Measurements from ENCODE around the gene HLA-DRA. TPM values are rescaled to one million over a fixed set of nuclear protein-coding genes. Genes with fewer than 3 reads are reported as not detected.
"Not testable (repeated sequence)": the region's sequence is repeated elsewhere in the genome, so short reads cannot be mapped to it uniquely, and the experiment has no call there.

HLA-DRA gene
- total RNA-seq, 4 donors from 2014 or later: 43.7 to 98.5 (median 57.3) TPM

- no peak overlapping the region for H3K4me3 ChIP-seq
- no peaks in the 10 kb centered on the region for H3K4me1 ChIP-seq
- ATAC-seq (no peak), DNase-seq (no peak)
- no peaks in the 10 kb centered on the region for H3K36me3 ChIP-seq
- no peak for TF ChIP-seq POLR2A (IDR thresholded peaks at IDR 0.05)
- peak in 3 of 5 experiments; percentile 16 to 37 (median 24) for TF ChIP-seq CTCF (IDR thresholded peaks at IDR 0.05 in 4 of 5, conservative IDR thresholded peaks at IDR 0.05 in 1 of 5)
- in situ Hi-C loops (cut with MboI; ENCODE audit: low sequenced_read_pairs in 4 of 4): no loop called here
- no peaks in the 10 kb centered on the region for H3K27me3 ChIP-seq
- no peak overlapping the region for H3K27ac ChIP-seq
- intact Hi-C loops (cut with DNase I; ENCODE audit: low total_unique reads): loop anchor here (5.0 kb wide), 1 partner anchor 270 kb away; no protein-coding TSS in a partner anchor
- H3K9me3 ChIP-seq: no peaks in the 10 kb centered on the region
Measured at GRCh38 chr6:32432050-32432450, 7.6 kb upstream of the HLA-DRA start.

GRCh38 chr6:32433950-32434349, 5.7 kb upstream of the HLA-DRA start:
- H3K27ac ChIP-seq; H3K9me3 ChIP-seq; H3K27me3 ChIP-seq; H3K4me3 ChIP-seq; DNase-seq; H3K36me3 ChIP-seq; H3K4me1 ChIP-seq; ATAC-seq; in situ Hi-C loops (cut with MboI; ENCODE audit: low sequenced_read_pairs in 4 of 4): not testable (repeated sequence)
- intact Hi-C loops (cut with DNase I; ENCODE audit: low total_unique reads): loop anchor here (5.0 kb wide), 1 partner anchor 268 kb away; no protein-coding TSS in a partner anchor

- H3K4me3 ChIP-seq: no peak overlapping the region
Measured at GRCh38 chr6:32436186-32436585, 3.5 kb upstream of the HLA-DRA start.

GRCh38 chr6:32436995-32437836, 2.5 kb upstream of the HLA-DRA start:
- Histone ChIP-seq H3K9me3 (no peaks in the 10 kb centered on the region), H3K27ac (peak overlapping the region; percentile 3 to 67 (median 52)), H3K36me3 (no peaks in the 10 kb centered on the region), H3K4me1 (no peaks in the 10 kb centered on the region), H3K4me3 (no peak overlapping the region), H3K27me3 (no peaks in the 10 kb centered on the region)
- peak; percentile 48 to 78 for ATAC-seq
- intact Hi-C loops (cut with DNase I; ENCODE audit: low total_unique reads): no loop called here
- in situ Hi-C loops (cut with MboI; ENCODE audit: low sequenced_read_pairs in 4 of 4): no loop called here
- TF ChIP-seq POLR2A (IDR thresholded peaks at IDR 0.05) (no peak), CTCF (IDR thresholded peaks at IDR 0.05 in 4 of 5, conservative IDR thresholded peaks at IDR 0.05 in 1 of 5) (no peak)
- no peak for DNase-seq

More at GRCh38 chr6:32436186-32436585, 3.5 kb upstream of the HLA-DRA start:
- no peaks in the 10 kb centered on the region for H3K36me3 ChIP-seq
- in situ Hi-C loops (cut with MboI; ENCODE audit: low sequenced_read_pairs in 4 of 4) (no loop called here), intact Hi-C loops (cut with DNase I; ENCODE audit: low total_unique reads) (no loop called here)
- H3K27me3 ChIP-seq: no peaks in the 10 kb centered on the region
- peak overlapping the region in 1 of 4 donors; percentile 42 for H3K27ac ChIP-seq
- TF ChIP-seq POLR2A (IDR thresholded peaks at IDR 0.05) (no peak), CTCF (IDR thresholded peaks at IDR 0.05 in 4 of 5, conservative IDR thresholded peaks at IDR 0.05 in 1 of 5) (no peak)
- ATAC-seq: no peak
- H3K9me3 ChIP-seq: no peaks in the 10 kb centered on the region
- H3K4me1 ChIP-seq: no peaks in the 10 kb centered on the region
- no peak for DNase-seq

GRCh38 chr6:32439139-32439538, 548 bp upstream of the HLA-DRA start:
- Histone ChIP-seq H3K36me3 (no peaks in the 10 kb centered on the region), H3K4me3 (peak overlapping the region in 1 of 4 donors; percentile 51), H3K4me1 (no peaks in the 10 kb centered on the region), H3K9me3 (no peaks in the 10 kb centered on the region), H3K27ac (peak overlapping the region in 3 of 4 donors; percentile 47 to 81 (median 60)), H3K27me3 (no peaks in the 10 kb centered on the region)
- no peak for DNase-seq
- no peak for ATAC-seq
- no peak for TF ChIP-seq CTCF (IDR thresholded peaks at IDR 0.05 in 4 of 5, conservative IDR thresholded peaks at IDR 0.05 in 1 of 5)
- no peak for TF ChIP-seq POLR2A (IDR thresholded peaks at IDR 0.05)
- intact Hi-C loops (cut with DNase I; ENCODE audit: low total_unique reads): no loop called here
- in situ Hi-C loops (cut with MboI; ENCODE audit: low sequenced_read_pairs in 4 of 4): no loop called here

Measured in gastrocnemius medialis (tissue), 4 donors.